H1 (cell line): Measurements from ENCODE around the gene KLHL33. TPM values are rescaled to one million over a fixed set of nuclear protein-coding genes. Genes with fewer than 3 reads are reported as not detected.
A peak's percentile ranks its signal among the peaks of the same experiment; 100 is the strongest.

Source experiments
- CTCF ChIA-PET: fragments of 300-600 bp; sonication (Branson Sonifier 250); formaldehyde crosslinking; loops from one replicate; lab custom pipeline; 2021; ENCODE audit not compliant: partially characterized antibody; lab: Charles Lee
- POLR2A ChIA-PET: fragments of 300-600 bp; sonication (Branson Sonifier 250); formaldehyde crosslinking; loops from one replicate; lab custom pipeline; 2021; ENCODE audit warnings: inconsistent platforms; ENCODE audit not compliant: partially characterized antibody; lab: Charles Lee
- DNase-seq, 2 experiments: peaks; one replicate each; pipeline versions ENCODE4 v3.0.0 to v3.0.0-alpha.2; 2010 to 2022; ENCODE audit warnings: low spot score in 2 of 2, low read depth in 1 of 2, mixed read lengths in 1 of 2
- FAIRE-seq: peaks from 2 replicates; lab custom pipeline; 2011; peaks lifted over from hg19 to GRCh38; lab: Jason Lieb, UNC
- H2AFZ ChIP-seq: 2 replicates; pipeline ENCODE4 v1.8.1; 2012; ENCODE audit warnings: low read length, inconsistent platforms
- H2AK5ac ChIP-seq: 2 replicates; pipeline ENCODE4 v1.6.1; 2013; ENCODE audit warnings: low read depth, low read length
- H2BK120ac ChIP-seq: replicated peaks from 2 replicates; pipeline ENCODE3; 2013; ENCODE audit warnings: low read depth, low read length, inconsistent platforms
- H2BK12ac ChIP-seq: 2 replicates; pipeline ENCODE4 v1.6.1; 2013; ENCODE audit warnings: low read depth, low read length
- H2BK15ac ChIP-seq: 2 replicates; pipeline ENCODE4 v1.6.1; 2013; ENCODE audit warnings: low read length
- H2BK20ac ChIP-seq: 2 replicates; pipeline ENCODE4 v1.6.1; 2013; ENCODE audit warnings: low read length
- H2BK5ac ChIP-seq: 2 replicates; pipeline ENCODE4 v1.6.1; 2013; ENCODE audit warnings: low read depth, low read length
- H3K14ac ChIP-seq: 2 replicates; pipeline ENCODE4 v1.6.1; 2013; ENCODE audit warnings: inconsistent platforms; ENCODE audit not compliant: insufficient read length
- H3K18ac ChIP-seq: 2 replicates; pipeline ENCODE4 v1.6.1; 2013; ENCODE audit warnings: low read length; ENCODE audit errors: extremely low read depth
- H3K23ac ChIP-seq: 2 replicates; pipeline ENCODE4 v1.6.1; 2013; ENCODE audit warnings: inconsistent platforms; ENCODE audit not compliant: insufficient read length
- H3K23me2 ChIP-seq: 2 replicates; pipeline ENCODE4 v1.6.1; 2013; ENCODE audit warnings: low read depth, low read length
- H3K27ac ChIP-seq: 2 replicates; pipeline ENCODE4 v1.6.1; 2011; ENCODE audit warnings: low read depth, low read length, inconsistent platforms
- H3K27me3 ChIP-seq, 4 experiments: replicated peaks in 1 of 4; 1 replicate in 1 of 4; 2 replicates in 3 of 4; pipeline versions ENCODE4 v1.6.1 to v1.8.1; 2011 to 2013; ENCODE audit warnings: low read length in 3 of 4, mild to moderate bottlenecking in 3 of 4, inconsistent platforms in 2 of 4, mixed read lengths in 2 of 4, moderate library complexity in 1 of 4; ENCODE audit not compliant: control insufficient read depth in 3 of 4, insufficient read depth in 3 of 4; ENCODE audit errors: extremely low read depth in 1 of 4
- H3K36me3 ChIP-seq, 4 experiments: 2 replicates each; pipeline versions ENCODE4 v1.6.1 to v1.8.1; 2011 to 2013; ENCODE audit warnings: mild to moderate bottlenecking in 4 of 4, low read length in 3 of 4, moderate library complexity in 2 of 4, control low read depth in 1 of 4, inconsistent platforms in 1 of 4; ENCODE audit not compliant: insufficient read depth in 4 of 4, control insufficient read depth in 2 of 4
- H3K4ac ChIP-seq: replicated peaks from 2 replicates; pipeline ENCODE3; 2013; ENCODE audit warnings: low read length, low read depth, mixed read lengths, inconsistent platforms; ENCODE audit not compliant: insufficient read length
- H3K4me1 ChIP-seq, 4 experiments: replicated peaks in 1 of 4; 1 replicate in 1 of 4; 2 replicates in 3 of 4; pipeline versions ENCODE4 v1.6.1 to v1.8.1; 2011 to 2013; ENCODE audit warnings: low read length in 3 of 4, inconsistent platforms in 2 of 4, mixed read lengths in 1 of 4; ENCODE audit not compliant: insufficient read depth in 4 of 4, control insufficient read depth in 3 of 4
- H3K4me2 ChIP-seq, 2 experiments: 2 replicates each; pipeline versions ENCODE4 v1.6.1 to v1.8.1; 2011 to 2013; ENCODE audit warnings: low read depth in 2 of 2, low read length in 2 of 2, control low read depth in 1 of 2, inconsistent platforms in 1 of 2, mild to moderate bottlenecking in 1 of 2; ENCODE audit not compliant: insufficient read depth in 1 of 2
- H3K4me3 ChIP-seq, 4 experiments: fragments of 200-600, 300-600 bp in 1 of 4; sonication (generic), shearing (Covaris generic), sonication (Bioruptor Twin) in 1 of 4; 2 replicates each; pipeline versions ENCODE4 v1.5.1 to v1.8.1; 2011 to 2016; ENCODE audit warnings: low read length in 4 of 4, low read depth in 3 of 4, control low read depth in 2 of 4, inconsistent platforms in 2 of 4, mild to moderate bottlenecking in 2 of 4, mixed read lengths in 1 of 4, moderate library complexity in 1 of 4; ENCODE audit not compliant: insufficient read depth in 2 of 4; ENCODE audit errors: extremely low read depth in 1 of 4
- H3K56ac ChIP-seq: replicated peaks from 2 replicates; pipeline ENCODE3; 2013; ENCODE audit warnings: low read depth, mild to moderate bottlenecking, mixed read lengths, low read length, inconsistent platforms; ENCODE audit not compliant: insufficient read length
- H3K79me1 ChIP-seq: 2 replicates; pipeline ENCODE4 v1.6.1; 2013; ENCODE audit warnings: low read depth, low read length, control low read depth
- H3K79me2 ChIP-seq, 2 experiments: 2 replicates each; pipeline versions ENCODE4 v1.6.1 to v1.8.1; 2012 to 2013; ENCODE audit warnings: low read length in 2 of 2, mild to moderate bottlenecking in 2 of 2, inconsistent platforms in 1 of 2; ENCODE audit not compliant: insufficient read depth in 2 of 2, control insufficient read depth in 1 of 2
- H3K9ac ChIP-seq, 4 experiments: replicated peaks in 1 of 4; 1 replicate in 1 of 4; 2 replicates in 3 of 4; pipeline versions ENCODE4 v1.6.1 to v1.8.1; 2011 to 2013; ENCODE audit warnings: low read depth in 3 of 4, low read length in 3 of 4, control low read depth in 2 of 4, mild to moderate bottlenecking in 2 of 4, moderate library complexity in 2 of 4, inconsistent platforms in 1 of 4; ENCODE audit errors: extremely low read depth in 1 of 4
- H3K9me3 ChIP-seq, 2 experiments: 2 replicates each; pipeline versions ENCODE4 v1.6.1 to v1.8.1; 2012 to 2013; ENCODE audit warnings: mild to moderate bottlenecking in 2 of 2, moderate library complexity in 2 of 2, control low read depth in 1 of 2, inconsistent platforms in 1 of 2, low read depth in 1 of 2, low read length in 1 of 2, mixed read lengths in 1 of 2; ENCODE audit not compliant: insufficient read depth in 2 of 2
- H4K20me1 ChIP-seq, 2 experiments: replicated peaks in 1 of 2; 2 replicates each; pipeline versions ENCODE3 to v1.8.1; 2011 to 2013; ENCODE audit warnings: inconsistent platforms in 2 of 2, low read length in 2 of 2, mild to moderate bottlenecking in 1 of 2; ENCODE audit not compliant: insufficient read depth in 2 of 2, control insufficient read depth in 1 of 2
- H4K5ac ChIP-seq: 2 replicates; pipeline ENCODE4 v1.6.1; 2013; ENCODE audit warnings: low read length, low read depth, mixed read lengths, inconsistent platforms; ENCODE audit not compliant: insufficient read length
- H4K8ac ChIP-seq: 2 replicates; pipeline ENCODE4 v1.8.0; 2013; ENCODE audit warnings: mild to moderate bottlenecking, moderate library complexity, low read length, inconsistent platforms; ENCODE audit not compliant: insufficient read depth; ENCODE audit errors: extremely low read depth
- H4K91ac ChIP-seq: replicated peaks from 2 replicates; pipeline ENCODE3; 2013; ENCODE audit warnings: low read length, mixed read lengths, inconsistent platforms; ENCODE audit not compliant: insufficient read length
- ATF2 ChIP-seq: IDR thresholded peaks from 2 replicates; pipeline ENCODE4 v1.6.1; 2012; ENCODE audit warnings: low read length, inconsistent platforms
- EGR1 ChIP-seq: IDR thresholded peaks from 2 replicates; pipeline ENCODE4 v1.6.1; 2011; ENCODE audit warnings: low read depth, low read length, borderline replicate concordance
- EP300 ChIP-seq, 2 experiments: IDR thresholded peaks; 1 replicate in 1 of 2; 2 replicates in 1 of 2; pipeline ENCODE4 v1.6.1; 2011 to 2012; ENCODE audit warnings: low read depth in 2 of 2, low read length in 2 of 2, mild to moderate bottlenecking in 2 of 2, borderline replicate concordance in 1 of 2, inconsistent platforms in 1 of 2, moderate library complexity in 1 of 2
- EZH2 ChIP-seq: fragments of 200-600 bp; sonication (generic); IDR thresholded peaks from 2 replicates; pipeline ENCODE4 v1.7.1; 2012; ENCODE audit warnings: low read depth, mild to moderate bottlenecking, moderate library complexity, low read length, inconsistent platforms; ENCODE audit not compliant: severe bottlenecking
- RBBP5 ChIP-seq: IDR thresholded peaks from 2 replicates; pipeline ENCODE4 v1.7.1; 2012; ENCODE audit warnings: low read depth, mild to moderate bottlenecking, inconsistent platforms, low read length, moderate library complexity, borderline replicate concordance
- RFX5 ChIP-seq: IDR thresholded peaks from 2 replicates; pipeline ENCODE4 v1.6.1; 2011; ENCODE audit warnings: low read depth, low read length, improper control_type of control experiment, borderline replicate concordance
- SP1 ChIP-seq: IDR thresholded peaks from 2 replicates; pipeline ENCODE4 v1.6.1; 2011; ENCODE audit warnings: low read depth, low read length
- WGBS, 2 experiments: shearing (Covaris generic) in 1 of 2; methylation state at CpG; one replicate each; pipeline versions ENCODE4 v1.1.6 to v1.1.7; 2013 to 2015; ENCODE audit warnings: low lambda C conversion rate in 2 of 2, mixed read lengths in 2 of 2, inconsistent platforms in 1 of 2, low coverage in 1 of 2, missing lambda C conversion rate in 1 of 2; ENCODE audit not compliant: insufficient replicate concordance in 2 of 2, insufficient coverage in 1 of 2, insufficient read length in 1 of 2; ENCODE audit errors: extremely low coverage in 1 of 2, missing lambda C conversion rate in 1 of 2; 5-methylcytosine and 5-hydroxymethylcytosine counted together
- polyA plus RNA-seq, 7 experiments: library from polyadenylated mRNA; depleted of rRNA in 3 of 7; stranded (reverse) in 5 of 7; unstranded in 2 of 7; fragments of >200 nt in 5 of 7; fragments of 200-250 nt in 2 of 7; gene quantifications; 1 replicate in 5 of 7; 2 replicates in 1 of 7; 4 replicates in 1 of 7; pipeline versions ENCODE4 v1.2.1 to v1.2.3, GENCODE V29; 2011 to 2013; ENCODE audit warnings: missing spikeins in 2 of 7, mixed read lengths in 2 of 7
- total RNA-seq: library from RNA; stranded (reverse); fragmentation: NEBNext Ultra II Directional; extraction: Animal tissue kit (Norgen Biotek cat#: 25700); gene quantifications from 2 replicates; pipeline ENCODE4 v1.2.1, GENCODE V29; 2021
- TF ChIP-seq, protein P1 (sequence below): IDR thresholded peaks from 2 replicates; pipeline ENCODE4 v1.6.1; 2011; ENCODE audit warnings: low read depth, mild to moderate bottlenecking, low read length; ENCODE audit not compliant: insufficient read depth

KLHL33 gene
- total and polyA plus RNA-seq, 2 of the 8 experiments (the other 6 are each of a cell fraction or from before 2014, with no cell fraction given): 0.11 to 0.17 TPM

GRCh38 chr14:20429801-20430669 lies 5.9 kb downstream of the KLHL33 start:
- no peak for FAIRE-seq
- TF ChIP-seq EP300 (IDR thresholded peaks at IDR 0.05; ENCODE audit: borderline replicate concordance in 1 of 2, low read depth in 2 of 2, low read length in 2 of 2): no peak
- no peak for TF ChIP-seq SP1
- no peak for TF ChIP-seq EZH2
- TF ChIP-seq EGR1: no peak
- no peak for TF ChIP-seq RFX5
- TF ChIP-seq RBBP5: no peak
- TF ChIP-seq ATF2: no peak
- TF ChIP-seq, protein P1, sequence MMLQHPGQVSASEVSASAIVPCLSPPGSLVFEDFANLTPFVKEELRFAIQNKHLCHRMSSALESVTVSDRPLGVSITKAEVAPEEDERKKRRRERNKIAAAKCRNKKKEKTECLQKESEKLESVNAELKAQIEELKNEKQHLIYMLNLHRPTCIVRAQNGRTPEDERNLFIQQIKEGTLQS: no peak

More at GRCh38 chr14:20429801-20430669, 5.9 kb downstream of the KLHL33 start:
- Histone ChIP-seq H3K4me3 (no peak overlapping the region), H2BK120ac (no peak overlapping the region), H3K56ac (no peak overlapping the region), H3K9me3 (no peaks in the 10 kb centered on the region), H3K23me2 (peaks cover 1% of the 10 kb centered on the region; the same call in 1 of the 2 replicates), H4K20me1 (no peaks in the 10 kb centered on the region), H3K27ac (no peak overlapping the region), H3K36me3 (no peaks in the 10 kb centered on the region), H2AFZ (no peak overlapping the region), H3K14ac (no peak overlapping the region), H3K23ac (no peak overlapping the region), H4K91ac (no peak overlapping the region), H3K79me1 (no peaks in the 10 kb centered on the region), H4K8ac (0 out of 2 replicates have a peak overlapping the region, but pooled peaks have one; percentile 3), H3K18ac (no peak overlapping the region), H3K4me1 (peaks cover 0 to 4% (median 3%) of the 10 kb centered on the region in 4 experiments; a peak in 3 of 7 replicates), H3K9ac (no peak overlapping the region), H2BK12ac (no peak overlapping the region), H3K79me2 (no peaks in the 10 kb centered on the region), H2AK5ac (no peak overlapping the region), H3K27me3 (peaks cover 0 to 7% (median 5%) of the 10 kb centered on the region in 4 experiments; a peak in 4 of 7 replicates), H3K4ac (no peak overlapping the region), H2BK15ac (0 out of 2 replicates have a peak overlapping the region, but pooled peaks have one; percentile 18), H2BK5ac (peak overlapping the region; percentile 26; the same call in 1 of the 2 replicates), H4K5ac (no peak overlapping the region), H2BK20ac (no peak overlapping the region), H3K4me2 (no peak overlapping the region)
- ChIA-PET CTCF (interaction anchor here (1.3 to 1.7 kb wide), 5 partner anchors 8 to 74 kb away, joined by 3 to 6 read pairs (median 3); no protein-coding TSS in a partner anchor), POLR2A (interaction anchor here (0.6 to 0.8 kb wide), 2 partner anchors 12 to 39 kb away, joined by 3 read pairs; partner anchors contain the start of gene PNP)
- WGBS, 2 experiments: 95% methylated on average over 30 of the region's 30 CpGs; no CpG with 5 or more reads in 1 of the 2 experiments
- DNase-seq: no peak
